ENCODE results near the gene PANK4.

Gene PANK4

DNA sequence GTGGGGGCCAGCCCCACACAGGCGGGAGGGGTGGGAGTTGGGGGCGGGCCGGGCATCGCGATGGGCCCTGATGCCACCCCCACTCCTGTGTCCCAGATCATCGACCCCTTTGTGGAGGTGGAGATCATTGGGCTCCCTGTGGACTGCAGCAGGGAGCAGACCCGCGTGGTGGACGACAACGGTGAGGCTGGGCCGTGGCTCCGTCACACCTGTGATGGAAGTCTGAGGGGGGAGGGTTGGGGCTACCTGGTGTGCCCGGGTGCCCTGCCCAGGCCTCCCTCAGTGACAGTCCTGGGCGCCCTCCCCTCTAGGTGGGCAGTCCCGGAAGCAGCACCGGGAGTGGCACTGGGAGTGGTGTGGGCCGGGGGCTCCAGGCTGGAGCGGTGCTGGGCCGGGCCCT is 27.7 kb downstream of the PANK4 start:
- Histone ChIP-seq H3K9ac (ENCODE audit: low read length) (no peak overlapping the region), H3K4me3 (ENCODE audit: low read depth in 1 of 2, low read length in 2 of 2) (no peak overlapping the region), H3K4me1 (ENCODE audit: insufficient read depth, low read length) (no peaks in the 10 kb centered on the region), H3K27me3 (ENCODE audit: control insufficient read depth in 1 of 2, insufficient read depth in 2 of 2, low read length in 2 of 2) (peaks cover 0 to 43% of the 10 kb centered on the region in 2 donors), H3K36me3 (ENCODE audit: insufficient read depth, low read length) (no peaks in the 10 kb centered on the region), H3K9me3 (ENCODE audit: low read length) (no peaks in the 10 kb centered on the region), H3K27ac (ENCODE audit: low read depth, low read length) (no peak overlapping the region)

DNA sequence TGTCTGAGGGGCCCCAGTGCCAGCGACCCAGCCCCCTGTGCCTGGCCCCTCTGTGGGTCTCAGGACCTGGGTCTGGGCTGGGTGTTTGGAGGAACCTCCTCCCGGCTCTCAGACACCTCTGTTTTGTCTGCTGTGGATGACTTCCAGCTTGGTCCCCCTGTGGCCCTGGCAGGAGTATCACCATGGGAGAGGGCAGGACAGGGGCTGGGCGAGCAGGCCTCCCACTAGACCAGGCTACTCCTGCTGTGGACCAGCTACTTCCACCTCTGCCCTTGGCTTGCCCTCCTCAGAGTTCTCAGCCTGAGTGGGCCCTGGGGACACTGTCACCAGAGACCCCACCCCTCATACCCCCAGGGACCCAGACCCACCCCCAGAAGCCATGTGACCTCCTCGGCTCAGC is 28.5 kb downstream of the PANK4 start:
- Histone ChIP-seq H3K36me3 (ENCODE audit: insufficient read depth, low read length) (no peaks in the 10 kb centered on the region), H3K9ac (ENCODE audit: low read length) (no peak overlapping the region), H3K27me3 (ENCODE audit: control insufficient read depth in 1 of 2, insufficient read depth in 2 of 2, low read length in 2 of 2) (peaks cover 0 to 37% of the 10 kb centered on the region in 2 donors), H3K4me3 (ENCODE audit: low read depth in 1 of 2, low read length in 2 of 2) (no peak overlapping the region), H3K27ac (ENCODE audit: low read depth, low read length) (no peak overlapping the region), H3K4me1 (ENCODE audit: insufficient read depth, low read length) (no peaks in the 10 kb centered on the region), H3K9me3 (ENCODE audit: low read length) (no peaks in the 10 kb centered on the region)

DNA sequence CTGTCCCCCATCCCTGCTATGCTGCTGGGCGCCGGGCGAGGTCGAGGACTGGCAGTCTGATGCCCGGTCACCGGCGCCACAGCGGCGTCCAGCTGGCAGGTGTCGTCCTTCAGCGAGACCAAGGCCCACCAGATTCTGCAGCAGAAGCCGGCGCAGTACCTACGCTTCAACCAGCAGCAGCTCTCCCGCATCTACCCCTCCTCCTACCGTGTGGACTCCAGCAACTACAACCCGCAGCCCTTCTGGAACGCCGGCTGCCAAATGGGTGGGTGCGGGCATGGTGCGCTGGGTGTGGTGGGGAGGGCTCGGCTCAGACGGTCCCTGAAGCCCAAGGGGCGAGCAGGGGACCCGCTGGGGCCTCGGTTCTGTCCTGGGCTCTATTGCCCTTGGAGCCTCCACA is 29.6 kb downstream of the PANK4 start:
- no peak overlapping the region for H3K27ac ChIP-seq (ENCODE audit: low read depth, low read length)
- no peak overlapping the region for H3K9ac ChIP-seq (ENCODE audit: low read length)
- no peaks in the 10 kb centered on the region for H3K4me1 ChIP-seq (ENCODE audit: insufficient read depth, low read length)
- no peak overlapping the region for H3K4me3 ChIP-seq (ENCODE audit: low read depth in 1 of 2, low read length in 2 of 2)
- H3K36me3 ChIP-seq (ENCODE audit: insufficient read depth, low read length) = no peaks in the 10 kb centered on the region
- no peaks in the 10 kb centered on the region for H3K9me3 ChIP-seq (ENCODE audit: low read length)
- peaks cover 0 to 31% of the 10 kb centered on the region in 2 donors for H3K27me3 ChIP-seq (ENCODE audit: control insufficient read depth in 1 of 2, insufficient read depth in 2 of 2, low read length in 2 of 2)

DNA sequence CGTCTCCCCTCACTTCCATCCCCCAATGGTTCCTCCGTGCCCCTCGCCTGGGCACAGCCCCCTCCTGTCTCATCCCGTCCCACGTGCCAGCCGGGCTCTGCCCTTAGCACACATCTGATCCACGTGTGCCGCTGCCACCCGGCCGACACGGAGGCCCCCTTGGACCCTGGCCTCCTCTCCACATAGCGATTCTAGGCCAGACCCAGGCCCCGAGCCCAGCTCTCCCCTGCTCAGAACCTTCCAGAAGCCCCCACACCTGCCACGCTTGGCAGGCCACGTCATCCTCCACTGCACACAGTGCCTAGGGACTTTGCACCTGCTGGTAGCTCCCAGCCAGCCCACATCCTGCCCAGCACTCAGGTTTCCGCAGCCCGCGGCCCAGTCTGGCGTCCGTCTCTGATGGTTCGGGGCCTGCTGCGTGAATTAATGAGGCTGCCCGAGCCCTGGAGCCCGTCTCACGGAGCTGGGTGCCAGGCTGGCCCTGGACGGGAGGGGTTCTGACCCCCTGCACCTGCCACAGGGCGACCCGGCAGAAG is 30.2 kb downstream of the PANK4 start:
- no peak overlapping the region for H3K9ac ChIP-seq (ENCODE audit: low read length)
- no peak overlapping the region for H3K27ac ChIP-seq (ENCODE audit: low read depth, low read length)
- no peak overlapping the region for H3K4me3 ChIP-seq (ENCODE audit: low read depth in 1 of 2, low read length in 2 of 2)
- H3K36me3 ChIP-seq (ENCODE audit: insufficient read depth, low read length) = no peaks in the 10 kb centered on the region
- H3K4me1 ChIP-seq (ENCODE audit: insufficient read depth, low read length) = no peaks in the 10 kb centered on the region
- no peaks in the 10 kb centered on the region for H3K9me3 ChIP-seq (ENCODE audit: low read length)
- H3K27me3 ChIP-seq (ENCODE audit: control insufficient read depth in 1 of 2, insufficient read depth in 2 of 2, low read length in 2 of 2) = peaks cover 0 to 25% of the 10 kb centered on the region in 2 donors

DNA sequence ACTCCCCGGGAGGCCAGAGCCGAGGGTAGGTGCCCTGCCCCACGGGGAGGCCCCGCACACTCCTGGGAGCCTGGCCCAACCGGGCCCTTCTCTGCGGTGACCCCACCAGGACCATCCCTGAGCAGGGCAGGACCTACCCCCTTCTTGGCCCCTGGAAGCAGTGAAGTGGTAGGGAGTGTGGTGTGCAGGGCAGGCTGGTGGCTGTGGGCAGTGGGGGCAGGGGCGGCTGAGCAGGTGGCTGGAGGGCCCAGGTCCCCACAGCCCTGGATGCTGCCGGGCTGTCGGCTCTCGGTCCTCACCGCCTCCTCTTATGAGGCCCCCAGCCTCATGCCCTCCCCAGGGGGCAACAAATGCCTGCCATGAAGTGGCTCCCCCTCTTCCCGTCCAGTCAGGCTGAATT is 30.9 kb downstream of the PANK4 start:
- H3K4me1 ChIP-seq (ENCODE audit: insufficient read depth, low read length) = no peaks in the 10 kb centered on the region
- H3K27me3 ChIP-seq (ENCODE audit: control insufficient read depth in 1 of 2, insufficient read depth in 2 of 2, low read length in 2 of 2) = peaks cover 0 to 23% of the 10 kb centered on the region in 2 donors
- no peak overlapping the region for H3K4me3 ChIP-seq (ENCODE audit: low read depth in 1 of 2, low read length in 2 of 2)
- no peak overlapping the region for H3K27ac ChIP-seq (ENCODE audit: low read depth, low read length)
- H3K9me3 ChIP-seq (ENCODE audit: low read length) = no peaks in the 10 kb centered on the region
- no peaks in the 10 kb centered on the region for H3K36me3 ChIP-seq (ENCODE audit: insufficient read depth, low read length)
- no peak overlapping the region for H3K9ac ChIP-seq (ENCODE audit: low read length)

DNA sequence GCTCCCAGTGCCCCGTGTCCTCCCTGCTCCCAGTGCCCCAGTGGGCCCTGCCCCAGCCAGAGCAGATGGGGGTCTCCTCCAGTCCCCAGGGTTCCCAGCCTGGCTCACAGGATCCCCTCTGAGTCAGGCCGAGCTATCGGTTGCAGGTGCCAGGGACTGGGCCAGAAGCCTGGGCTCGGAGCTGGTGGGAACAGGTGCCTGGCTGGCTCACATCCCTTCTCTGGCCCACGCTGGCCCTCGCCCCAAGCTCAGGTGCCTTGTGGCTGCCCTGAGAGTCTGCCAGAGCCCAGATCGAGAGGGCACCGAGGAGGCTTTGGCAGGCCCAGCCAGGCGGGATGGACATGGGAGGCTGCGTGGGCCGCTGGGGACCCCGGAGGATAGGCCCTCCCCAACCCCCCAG is 31.4 kb downstream of the PANK4 start:
- Histone ChIP-seq H3K9me3 (ENCODE audit: low read length) (no peaks in the 10 kb centered on the region), H3K4me1 (ENCODE audit: insufficient read depth, low read length) (no peaks in the 10 kb centered on the region), H3K9ac (ENCODE audit: low read length) (no peak overlapping the region), H3K27me3 (ENCODE audit: control insufficient read depth in 1 of 2, insufficient read depth in 2 of 2, low read length in 2 of 2) (peaks cover 0 to 18% of the 10 kb centered on the region in 2 donors), H3K36me3 (ENCODE audit: insufficient read depth, low read length) (no peaks in the 10 kb centered on the region), H3K27ac (ENCODE audit: low read depth, low read length) (no peak overlapping the region), H3K4me3 (ENCODE audit: low read depth in 1 of 2, low read length in 2 of 2) (no peak overlapping the region)

DNA sequence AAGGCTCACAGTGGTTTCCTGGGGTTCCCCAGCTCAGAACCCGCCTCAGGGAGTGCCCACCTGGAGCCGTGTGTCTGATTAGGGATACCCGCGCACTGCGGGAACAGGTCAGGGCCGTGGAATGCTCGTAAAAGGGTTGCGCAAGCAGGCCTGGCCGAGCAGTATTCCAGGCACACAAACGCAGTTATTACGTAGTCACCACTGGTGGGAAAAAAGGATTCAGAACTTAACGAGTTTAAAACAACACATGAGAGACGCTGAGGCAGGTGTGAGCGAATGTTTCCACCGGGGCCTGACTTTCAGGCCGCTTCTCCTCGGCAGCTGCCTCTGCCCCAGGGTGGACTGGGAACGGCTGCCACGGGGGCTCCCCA is 32.1 kb downstream of the PANK4 start:
- Histone ChIP-seq H3K9me3 (ENCODE audit: low read length) (no peaks in the 10 kb centered on the region), H3K9ac (ENCODE audit: low read length) (no peak overlapping the region), H3K4me3 (ENCODE audit: low read depth in 1 of 2, low read length in 2 of 2) (no peak overlapping the region), H3K4me1 (ENCODE audit: insufficient read depth, low read length) (no peaks in the 10 kb centered on the region), H3K27me3 (ENCODE audit: control insufficient read depth in 1 of 2, insufficient read depth in 2 of 2, low read length in 2 of 2) (peaks cover 0 to 14% of the 10 kb centered on the region in 2 donors), H3K27ac (ENCODE audit: low read depth, low read length) (no peak overlapping the region), H3K36me3 (ENCODE audit: insufficient read depth, low read length) (no peaks in the 10 kb centered on the region)

DNA sequence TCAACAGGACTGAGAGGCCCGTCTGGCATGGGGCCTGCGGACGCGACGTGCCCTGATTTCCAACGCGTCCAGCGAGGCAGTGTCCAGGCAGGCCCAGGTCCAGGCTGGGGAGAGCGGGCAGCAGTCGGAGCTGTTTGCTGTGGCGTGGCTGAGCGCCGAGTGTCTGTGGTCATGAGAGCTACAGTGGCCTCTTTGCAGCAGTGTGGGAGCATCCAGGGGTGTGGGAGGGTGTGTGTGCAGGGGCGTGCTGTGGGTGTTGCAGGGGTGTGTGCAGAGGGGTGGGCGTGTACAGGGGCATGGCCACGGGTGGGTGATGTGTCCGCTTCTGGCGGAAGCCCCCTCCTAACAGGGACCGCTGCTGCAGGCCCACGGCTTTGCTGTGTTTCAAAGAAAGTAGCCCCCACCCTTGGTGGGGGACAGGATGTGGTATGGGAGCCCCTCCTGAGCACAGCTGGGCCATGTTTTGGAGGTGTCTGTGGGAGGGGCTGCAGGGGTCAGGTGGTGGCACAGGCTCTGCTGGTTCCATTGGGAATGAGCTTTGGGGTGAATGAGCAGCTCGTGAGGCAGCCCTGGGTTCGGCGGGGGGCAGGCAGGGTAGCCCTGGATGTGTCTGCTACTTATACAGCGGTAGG is 32.6 kb downstream of the PANK4 start:
- Histone ChIP-seq H3K4me3 (ENCODE audit: low read depth in 1 of 2, low read length in 2 of 2) (no peak overlapping the region), H3K27me3 (ENCODE audit: control insufficient read depth in 1 of 2, insufficient read depth in 2 of 2, low read length in 2 of 2) (peaks cover 0 to 14% of the 10 kb centered on the region in 2 donors)

DNA sequence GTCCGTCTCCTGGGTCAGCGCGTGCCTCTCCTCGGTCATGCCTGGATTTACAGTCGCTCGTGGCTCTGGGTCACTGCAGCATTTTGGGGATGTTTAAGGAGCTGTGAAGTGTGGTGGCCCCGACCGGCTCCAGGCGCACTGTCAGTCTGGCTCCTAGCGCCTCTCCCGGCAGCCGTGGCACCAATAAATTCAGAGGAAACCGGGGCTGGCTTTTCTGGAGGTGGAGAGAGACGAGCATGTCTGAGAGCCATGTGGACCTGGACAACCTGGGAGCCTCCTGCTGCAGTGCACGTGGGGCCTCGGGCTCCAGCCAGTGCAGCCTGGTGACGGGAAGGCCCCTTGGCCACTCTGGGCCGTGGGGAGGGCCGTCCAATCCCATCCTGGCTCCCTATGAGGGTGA is 33.2 kb downstream of the PANK4 start:
- H3K9me3 ChIP-seq (ENCODE audit: low read length) = no peaks in the 10 kb centered on the region

More for the DNA sequence above, 32.6 kb downstream of the PANK4 start:
- no peaks in the 10 kb centered on the region for H3K9me3 ChIP-seq (ENCODE audit: low read length)
- H3K9ac ChIP-seq (ENCODE audit: low read length) = no peak overlapping the region
- H3K4me1 ChIP-seq (ENCODE audit: insufficient read depth, low read length) = no peaks in the 10 kb centered on the region
- no peaks in the 10 kb centered on the region for H3K36me3 ChIP-seq (ENCODE audit: insufficient read depth, low read length)
- H3K27ac ChIP-seq (ENCODE audit: low read depth, low read length) = no peak overlapping the region

DNA sequence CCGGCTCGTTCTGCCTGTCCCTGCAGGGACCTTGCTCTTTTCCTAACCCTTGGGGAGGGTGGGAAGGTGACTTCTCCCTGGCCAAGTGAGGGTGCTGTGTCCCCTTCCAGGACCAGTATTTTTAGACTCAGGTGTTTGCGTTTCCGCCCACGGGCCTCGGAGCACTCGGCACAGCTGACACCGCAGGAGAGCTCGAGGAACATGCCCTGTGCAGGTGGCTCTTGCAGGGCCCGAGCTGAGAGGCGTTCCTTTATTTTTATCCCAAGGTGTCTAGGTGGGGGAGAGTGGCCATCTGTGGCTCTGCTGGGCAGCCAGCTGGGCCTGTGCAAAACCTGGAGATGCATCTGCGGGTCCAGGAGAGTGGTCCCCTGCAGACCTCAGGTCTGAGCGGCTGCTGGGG is 34.3 kb downstream of the PANK4 start:
- Histone ChIP-seq H3K27ac (ENCODE audit: low read depth, low read length) (no peak overlapping the region), H3K36me3 (ENCODE audit: insufficient read depth, low read length) (no peaks in the 10 kb centered on the region), H3K4me1 (ENCODE audit: insufficient read depth, low read length) (no peaks in the 10 kb centered on the region), H3K9ac (ENCODE audit: low read length) (no peak overlapping the region), H3K4me3 (ENCODE audit: low read depth in 1 of 2, low read length in 2 of 2) (no peak overlapping the region), H3K27me3 (ENCODE audit: control insufficient read depth in 1 of 2, insufficient read depth in 2 of 2, low read length in 2 of 2) (peaks cover 0 to 14% of the 10 kb centered on the region in 2 donors), H3K9me3 (ENCODE audit: low read length) (no peaks in the 10 kb centered on the region)

More for the DNA sequence above, 33.2 kb downstream of the PANK4 start:
- H3K27ac ChIP-seq (ENCODE audit: low read depth, low read length) = no peak overlapping the region
- H3K4me3 ChIP-seq (ENCODE audit: low read depth in 1 of 2, low read length in 2 of 2) = no peak overlapping the region
- H3K4me1 ChIP-seq (ENCODE audit: insufficient read depth, low read length) = no peaks in the 10 kb centered on the region
- H3K27me3 ChIP-seq (ENCODE audit: control insufficient read depth in 1 of 2, insufficient read depth in 2 of 2, low read length in 2 of 2) = peaks cover 0 to 14% of the 10 kb centered on the region in 2 donors
- no peak overlapping the region for H3K9ac ChIP-seq (ENCODE audit: low read length)
- H3K36me3 ChIP-seq (ENCODE audit: insufficient read depth, low read length) = no peaks in the 10 kb centered on the region

DNA sequence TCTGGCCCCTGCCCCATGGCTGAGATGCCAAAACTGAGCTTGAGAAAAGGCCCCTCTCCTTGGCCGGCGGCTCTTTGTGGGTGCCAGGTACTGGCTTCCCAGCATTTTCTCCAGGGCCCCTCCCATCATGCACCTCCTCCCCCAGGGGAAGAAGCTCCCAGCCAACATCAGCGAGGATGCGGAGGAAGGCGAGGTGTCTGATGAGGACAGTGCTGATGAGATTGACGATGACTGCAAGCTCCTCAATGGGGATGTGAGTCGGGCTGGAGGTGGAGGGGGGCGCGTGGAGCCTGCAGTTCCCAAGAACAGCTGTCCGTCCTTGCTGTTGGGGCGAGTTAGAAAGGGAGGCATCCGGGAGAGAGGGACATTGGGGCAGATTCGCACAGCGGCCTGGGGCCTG is 36.8 kb downstream of the PANK4 start:
- H3K27ac ChIP-seq (ENCODE audit: low read depth, low read length) = no peak overlapping the region
- no peaks in the 10 kb centered on the region for H3K9me3 ChIP-seq (ENCODE audit: low read length)
- H3K27me3 ChIP-seq (ENCODE audit: control insufficient read depth in 1 of 2, insufficient read depth in 2 of 2, low read length in 2 of 2) = peaks cover 0 to 11% of the 10 kb centered on the region in 2 donors
- H3K4me1 ChIP-seq (ENCODE audit: insufficient read depth, low read length) = no peaks in the 10 kb centered on the region
- H3K36me3 ChIP-seq (ENCODE audit: insufficient read depth, low read length) = no peaks in the 10 kb centered on the region
- H3K4me3 ChIP-seq (ENCODE audit: low read depth in 1 of 2, low read length in 2 of 2) = no peak overlapping the region
- H3K9ac ChIP-seq (ENCODE audit: low read length) = no peak overlapping the region

DNA sequence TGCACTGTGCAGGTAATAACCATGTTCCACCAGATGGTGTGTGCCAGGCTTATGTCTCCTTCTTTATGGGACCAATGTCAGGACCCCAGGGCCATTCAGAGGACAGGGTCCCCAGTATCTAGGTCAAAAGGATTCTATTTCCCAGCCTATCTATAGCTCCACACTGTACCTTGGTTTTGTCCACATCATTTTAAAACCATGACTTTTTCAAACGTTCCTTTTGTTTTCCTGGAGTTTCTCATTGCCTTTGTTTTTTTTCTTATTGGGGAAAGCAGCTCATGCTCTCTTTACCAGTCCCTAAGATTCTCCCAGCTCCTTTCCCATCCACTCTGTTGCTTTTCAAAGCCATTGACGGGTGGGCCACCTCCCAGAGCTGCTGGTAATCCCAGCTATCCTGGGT is 37.7 kb downstream of the PANK4 start:
- Histone ChIP-seq H3K4me3 (ENCODE audit: low read depth in 1 of 2, low read length in 2 of 2) (no peak overlapping the region), H3K9ac (ENCODE audit: low read length) (no peak overlapping the region), H3K36me3 (ENCODE audit: insufficient read depth, low read length) (no peaks in the 10 kb centered on the region), H3K27me3 (ENCODE audit: control insufficient read depth in 1 of 2, insufficient read depth in 2 of 2, low read length in 2 of 2) (peaks cover 0 to 7% of the 10 kb centered on the region in 2 donors), H3K27ac (ENCODE audit: low read depth, low read length) (no peak overlapping the region), H3K4me1 (ENCODE audit: insufficient read depth, low read length) (no peaks in the 10 kb centered on the region), H3K9me3 (ENCODE audit: low read length) (no peaks in the 10 kb centered on the region)

Data from muscle layer of colon (tissue), 2 donors.